Measurements from ENCODE around the gene SLC1A7. TPM values are rescaled to one million over a fixed set of nuclear protein-coding genes. Genes with fewer than 3 reads are reported as not detected.

The SLC1A7 gene
- total RNA-seq, 2 experiments from 2014 or later = not detected

GRCh38 chr1:53129891-53130597, 12.4 kb downstream of the SLC1A7 start:
- no peak overlapping the region for H3K4me3 Mint-ChIP-seq
- CTCF ChIA-PET = no interaction called here
- intact Hi-C loops (cut with micrococcal nuclease) = no loop called here

DNA sequence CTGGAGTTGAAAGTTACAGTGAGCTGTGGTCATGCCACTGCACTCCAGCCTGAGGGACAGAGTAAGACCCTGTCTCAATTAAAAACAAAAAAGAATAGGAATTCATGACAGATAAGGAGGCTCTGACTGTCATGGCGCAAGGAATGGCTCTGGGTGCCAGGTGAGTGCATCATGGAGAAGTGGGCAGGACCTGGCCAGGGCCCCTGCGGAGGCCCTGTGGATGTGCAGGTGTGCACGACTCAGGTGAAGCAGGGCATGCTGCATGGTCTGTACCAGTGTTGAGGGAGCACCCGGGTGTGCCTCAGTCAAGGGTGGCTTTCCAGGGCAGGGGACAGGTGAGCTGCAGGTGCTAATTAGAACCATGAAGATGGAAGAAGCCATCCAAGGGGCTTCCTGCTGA, 14.0 kb downstream of the SLC1A7 start:
- no peaks in the 10 kb centered on the region for H3K4me1 Mint-ChIP-seq (ENCODE audit: low read depth)
- H3K9me3 Mint-ChIP-seq = no peaks in the 10 kb centered on the region
- H3K27ac Mint-ChIP-seq = no peak overlapping the region
- no peak for DNase-seq
- ChIA-PET POLR2A (no interaction called here), CTCF (no interaction called here)
- no peaks in the 10 kb centered on the region for H3K36me3 Mint-ChIP-seq
- H3K4me3 Mint-ChIP-seq = no peak overlapping the region
- intact Hi-C loops (cut with micrococcal nuclease) = no loop called here
- H3K27me3 Mint-ChIP-seq = no peaks in the 10 kb centered on the region

More at GRCh38 chr1:53129891-53130597, 12.4 kb downstream of the SLC1A7 start:
- no peak overlapping the region for H3K27ac Mint-ChIP-seq
- no peak for DNase-seq
- H3K27me3 Mint-ChIP-seq = no peaks in the 10 kb centered on the region
- POLR2A ChIA-PET = no interaction called here
- no peaks in the 10 kb centered on the region for H3K4me1 Mint-ChIP-seq (ENCODE audit: low read depth)
- no peaks in the 10 kb centered on the region for H3K36me3 Mint-ChIP-seq
- no peaks in the 10 kb centered on the region for H3K9me3 Mint-ChIP-seq

GRCh38 chr1:53127546-53127945, 14.9 kb downstream of the SLC1A7 start:
- intact Hi-C loops (cut with micrococcal nuclease) = no loop called here
- no peak overlapping the region for H3K4me3 Mint-ChIP-seq
- ChIA-PET POLR2A (no interaction called here), CTCF (no interaction called here)
- no peaks in the 10 kb centered on the region for H3K4me1 Mint-ChIP-seq (ENCODE audit: low read depth)
- DNase-seq = peak; percentile 14
- H3K36me3 Mint-ChIP-seq = no peaks in the 10 kb centered on the region
- H3K27ac Mint-ChIP-seq = no peak overlapping the region
- no peaks in the 10 kb centered on the region for H3K9me3 Mint-ChIP-seq
- no peaks in the 10 kb centered on the region for H3K27me3 Mint-ChIP-seq

GRCh38 chr1:53126495-53126894, 15.9 kb downstream of the SLC1A7 start:
- no peaks in the 10 kb centered on the region for H3K27me3 Mint-ChIP-seq
- no peaks in the 10 kb centered on the region for H3K4me1 Mint-ChIP-seq (ENCODE audit: low read depth)
- intact Hi-C loops (cut with micrococcal nuclease) = no loop called here
- H3K36me3 Mint-ChIP-seq = no peaks in the 10 kb centered on the region
- no peak for DNase-seq
- ChIA-PET POLR2A (no interaction called here), CTCF (interaction anchor here (0.6 kb wide), 1 partner anchor 653 kb away, joined by 3 read pairs; no protein-coding TSS in a partner anchor)
- H3K4me3 Mint-ChIP-seq = no peak overlapping the region
- H3K27ac Mint-ChIP-seq = no peak overlapping the region
- H3K9me3 Mint-ChIP-seq = no peaks in the 10 kb centered on the region

DNA sequence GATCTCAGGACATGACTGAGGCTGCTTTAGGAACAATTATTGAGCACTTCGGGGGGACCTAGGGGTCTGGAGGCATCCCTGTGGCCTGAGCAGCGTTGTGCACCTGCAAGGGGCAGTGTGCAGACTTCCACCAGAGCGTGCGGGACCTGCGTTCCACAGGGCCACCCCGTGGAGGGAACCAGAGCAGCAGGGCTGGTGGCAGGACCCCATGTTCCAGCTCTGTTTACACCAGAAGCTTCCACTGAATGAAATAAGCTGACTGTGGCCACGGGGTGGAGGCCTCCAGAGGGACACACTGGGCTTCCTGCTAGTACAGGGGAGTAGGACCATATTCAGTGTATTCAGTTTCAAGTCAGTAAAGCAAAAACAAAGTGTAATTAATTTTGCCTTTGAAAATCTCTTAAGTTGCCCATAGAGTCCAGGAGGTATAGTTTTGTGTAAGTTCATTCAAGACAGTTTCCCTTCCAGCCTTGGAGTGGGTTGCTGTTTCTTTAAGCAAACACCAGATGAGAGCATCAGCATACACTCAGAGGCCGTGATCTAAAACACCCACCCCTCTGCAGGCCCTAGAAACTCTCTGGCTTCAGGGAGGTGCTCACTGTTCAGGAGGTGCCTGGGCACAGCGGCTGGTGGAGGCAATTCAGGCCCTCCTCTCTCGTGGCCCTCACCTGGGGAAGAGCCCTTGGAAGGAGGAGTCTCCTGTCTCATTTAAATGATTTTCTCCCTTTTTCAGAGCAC, 16.6 kb downstream of the SLC1A7 start:
- H3K4me1 Mint-ChIP-seq (ENCODE audit: low read depth) = no peaks in the 10 kb centered on the region
- POLR2A ChIA-PET = no interaction called here
- no peak for DNase-seq
- intact Hi-C loops (cut with micrococcal nuclease) = no loop called here
- peaks cover 5% of the 10 kb centered on the region for H3K27me3 Mint-ChIP-seq
- no peak overlapping the region for H3K27ac Mint-ChIP-seq
- no peaks in the 10 kb centered on the region for H3K36me3 Mint-ChIP-seq
- no peak overlapping the region for H3K4me3 Mint-ChIP-seq
- CTCF ChIA-PET = interaction anchor here (0.6 kb wide), 1 partner anchor 12 kb away, joined by 3 read pairs; no protein-coding TSS in a partner anchor
- no peaks in the 10 kb centered on the region for H3K9me3 Mint-ChIP-seq

- no peak for DNase-seq
- Mint-ChIP-seq H3K4me1 (ENCODE audit: low read depth) (no peaks in the 10 kb centered on the region), H3K36me3 (no peaks in the 10 kb centered on the region), H3K27me3 (peaks cover 9% of the 10 kb centered on the region), H3K4me3 (no peak overlapping the region), H3K9me3 (no peaks in the 10 kb centered on the region), H3K27ac (no peak overlapping the region)
- ChIA-PET CTCF (no interaction called here), POLR2A (no interaction called here)
- intact Hi-C loops (cut with micrococcal nuclease) = no loop called here
Observed at GRCh38 chr1:53125122-53125521, 17.3 kb downstream of the SLC1A7 start.

DNA sequence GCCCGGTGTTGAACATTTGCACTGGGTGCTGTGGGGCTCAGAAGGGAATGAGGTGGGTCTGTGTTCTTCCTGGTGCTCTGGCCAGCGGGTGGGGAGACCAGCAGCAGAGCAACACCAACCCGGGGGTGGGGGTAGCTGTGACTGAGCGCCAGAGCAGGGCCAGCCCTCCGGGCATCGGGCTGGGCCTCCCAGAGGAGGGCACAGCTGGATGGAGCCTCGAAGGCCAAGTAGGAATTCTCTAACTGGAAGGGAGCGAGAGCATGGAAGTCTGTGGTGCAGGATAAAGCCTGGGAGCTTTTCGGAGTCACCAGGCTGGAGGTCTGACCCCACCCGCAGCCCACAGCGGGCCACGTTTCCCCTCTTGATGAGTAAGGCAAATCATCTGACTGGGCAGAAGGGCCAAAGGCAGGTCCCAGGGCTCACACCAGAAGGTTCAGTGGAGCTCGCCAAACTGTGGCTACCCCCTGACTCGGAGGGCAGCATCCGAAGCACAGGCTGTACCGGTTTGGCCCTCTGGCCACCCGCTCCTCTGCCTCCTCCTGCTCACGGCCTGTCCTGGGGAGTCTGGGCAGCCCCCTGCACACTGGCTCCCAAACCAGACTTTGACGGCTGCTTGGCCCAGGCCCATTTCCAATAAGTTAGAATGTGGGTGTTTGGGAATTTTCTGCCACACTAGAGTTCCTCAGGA, 18.8 kb downstream of the SLC1A7 start:
- intact Hi-C loops (cut with micrococcal nuclease) = no loop called here
- H3K9me3 Mint-ChIP-seq = no peaks in the 10 kb centered on the region
- H3K27ac Mint-ChIP-seq = no peak overlapping the region
- H3K36me3 Mint-ChIP-seq = no peaks in the 10 kb centered on the region
- peaks cover 9% of the 10 kb centered on the region for H3K27me3 Mint-ChIP-seq
- H3K4me3 Mint-ChIP-seq = no peak overlapping the region
- POLR2A ChIA-PET = no interaction called here
- CTCF ChIA-PET = no interaction called here
- no peak for DNase-seq
- no peaks in the 10 kb centered on the region for H3K4me1 Mint-ChIP-seq (ENCODE audit: low read depth)

- no peak for DNase-seq
- intact Hi-C loops (cut with micrococcal nuclease) = no loop called here
- Mint-ChIP-seq H3K9me3 (no peaks in the 10 kb centered on the region), H3K27ac (no peak overlapping the region), H3K4me1 (ENCODE audit: low read depth) (no peaks in the 10 kb centered on the region), H3K4me3 (no peak overlapping the region), H3K27me3 (peaks cover 9% of the 10 kb centered on the region), H3K36me3 (no peaks in the 10 kb centered on the region)
- CTCF ChIA-PET = no interaction called here
- POLR2A ChIA-PET = no interaction called here
Observed at GRCh38 chr1:53122961-53123413, 19.5 kb downstream of the SLC1A7 start.

DNA sequence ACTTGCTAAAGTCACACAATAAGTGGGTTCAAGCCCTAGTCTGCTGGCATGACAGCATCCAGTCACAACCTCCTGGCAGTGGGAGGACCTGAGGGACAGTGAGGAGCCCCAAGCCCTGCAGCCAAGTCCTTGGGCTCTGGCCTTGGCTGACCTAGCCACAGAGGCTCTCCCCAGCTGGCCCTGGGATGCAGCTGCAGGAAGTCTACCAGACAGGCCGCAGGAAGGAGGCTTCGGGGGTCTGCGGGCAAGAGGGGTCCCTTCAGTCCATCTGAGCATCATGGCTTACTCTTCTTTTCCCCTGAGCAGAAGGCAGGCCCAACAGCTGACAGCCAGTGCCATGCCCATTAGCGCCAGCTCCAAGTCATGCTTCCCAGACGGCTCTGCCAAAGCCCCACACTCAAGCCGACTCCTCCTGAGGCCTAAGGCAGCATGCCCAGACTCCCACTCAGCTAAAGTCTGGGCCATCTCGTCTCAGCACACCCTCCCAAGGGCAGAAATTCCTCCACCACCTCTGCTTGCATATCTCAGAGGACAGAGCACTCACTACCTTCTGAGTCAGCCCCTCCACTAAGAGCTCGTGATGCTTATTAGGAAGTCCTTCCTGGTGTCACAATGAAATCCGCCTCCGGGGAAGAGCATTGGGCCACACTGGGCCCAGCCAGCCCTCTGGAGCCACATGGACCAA, 20.1 kb downstream of the SLC1A7 start:
- H3K36me3 Mint-ChIP-seq = no peaks in the 10 kb centered on the region
- no peak overlapping the region for H3K4me3 Mint-ChIP-seq
- H3K4me1 Mint-ChIP-seq (ENCODE audit: low read depth) = no peaks in the 10 kb centered on the region
- no peak for DNase-seq
- ChIA-PET CTCF (interaction anchor here (1.2 kb wide), 1 partner anchor 58 kb away, joined by 4 read pairs; no protein-coding TSS in a partner anchor), POLR2A (no interaction called here)
- H3K9me3 Mint-ChIP-seq = no peaks in the 10 kb centered on the region
- no peak overlapping the region for H3K27ac Mint-ChIP-seq
- H3K27me3 Mint-ChIP-seq = peaks cover 9% of the 10 kb centered on the region
- intact Hi-C loops (cut with micrococcal nuclease) = no loop called here

GRCh38 chr1:53121319-53122172, 20.9 kb downstream of the SLC1A7 start:
- CTCF ChIA-PET = interaction anchor here (1.2 kb wide), 1 partner anchor 59 kb away, joined by 4 read pairs; no protein-coding TSS in a partner anchor
- intact Hi-C loops (cut with micrococcal nuclease) = no loop called here
- POLR2A ChIA-PET = no interaction called here
- H3K27me3 Mint-ChIP-seq = peaks cover 12% of the 10 kb centered on the region
- DNase-seq = peak; percentile 19
- H3K9me3 Mint-ChIP-seq = no peaks in the 10 kb centered on the region
- H3K36me3 Mint-ChIP-seq = no peaks in the 10 kb centered on the region
- H3K27ac Mint-ChIP-seq = no peak overlapping the region
- H3K4me3 Mint-ChIP-seq = no peak overlapping the region
- no peaks in the 10 kb centered on the region for H3K4me1 Mint-ChIP-seq (ENCODE audit: low read depth)

GRCh38 chr1:53120659-53121058, 21.8 kb downstream of the SLC1A7 start:
- POLR2A ChIA-PET = no interaction called here
- no peak for DNase-seq
- intact Hi-C loops (cut with micrococcal nuclease) = no loop called here
- Mint-ChIP-seq H3K4me1 (ENCODE audit: low read depth) (no peaks in the 10 kb centered on the region), H3K27me3 (peaks cover 12% of the 10 kb centered on the region), H3K27ac (no peak overlapping the region), H3K36me3 (no peaks in the 10 kb centered on the region), H3K4me3 (no peak overlapping the region), H3K9me3 (no peaks in the 10 kb centered on the region)
- CTCF ChIA-PET = no interaction called here

Measured in activated CD4-positive, alpha-beta memory T cell treated with anti-CD3 and anti-CD28 coated beads for 36 hours (primary cell).